ENCODE data around the gene IL1RAP.
"Not testable (repeated sequence)": the region's sequence is repeated elsewhere in the genome, so short reads cannot be mapped to it uniquely, and the experiment has no call there.

IL1RAP gene

GRCh38 chr3:190505381-190506003 is 8.4 kb upstream of the IL1RAP start:
- no peak for DNase-seq
- Histone ChIP-seq H3K36me3 (ENCODE audit: control insufficient read depth, insufficient read depth, low read length) (no peaks in the 10 kb centered on the region), H3K9me3 (ENCODE audit: control insufficient read depth, low read length) (no peaks in the 10 kb centered on the region), H3K27ac (ENCODE audit: insufficient read depth, low read length, poor library complexity, severe bottlenecking) (no peak overlapping the region), H3K4me3 (ENCODE audit: insufficient read depth, low read depth, low read length, poor library complexity, severe bottlenecking) (no peak overlapping the region), H3K27me3 (replicated peaks; ENCODE audit: control insufficient read depth, insufficient read depth, low read length, poor library complexity, severe bottlenecking) (peaks cover 3% of the 10 kb centered on the region), H3K4me1 (ENCODE audit: control insufficient read depth, insufficient read depth, low read length, poor library complexity, severe bottlenecking) (no peaks in the 10 kb centered on the region)

GRCh38 chr3:190506271-190506670 is 7.6 kb upstream of the IL1RAP start:
- Histone ChIP-seq H3K36me3 (ENCODE audit: control insufficient read depth, insufficient read depth, low read length) (no peaks in the 10 kb centered on the region), H3K4me1 (ENCODE audit: control insufficient read depth, insufficient read depth, low read length, poor library complexity, severe bottlenecking) (no peaks in the 10 kb centered on the region), H3K27me3 (replicated peaks; ENCODE audit: control insufficient read depth, insufficient read depth, low read length, poor library complexity, severe bottlenecking) (peaks cover 3% of the 10 kb centered on the region), H3K4me3 (ENCODE audit: insufficient read depth, low read depth, low read length, poor library complexity, severe bottlenecking) (no peak overlapping the region), H3K9me3 (ENCODE audit: control insufficient read depth, low read length) (no peaks in the 10 kb centered on the region), H3K27ac (ENCODE audit: insufficient read depth, low read length, poor library complexity, severe bottlenecking) (no peak overlapping the region)
- no peak for DNase-seq

GRCh38 chr3:190512666-190513065 is 1.2 kb upstream of the IL1RAP start:
- H3K27ac ChIP-seq (ENCODE audit: insufficient read depth, low read length, poor library complexity, severe bottlenecking): peak overlapping the region; percentile 69
- H3K4me1 ChIP-seq (ENCODE audit: control insufficient read depth, insufficient read depth, low read length, poor library complexity, severe bottlenecking): peaks cover 5% of the 10 kb centered on the region
- H3K9me3 ChIP-seq (ENCODE audit: control insufficient read depth, low read length): no peaks in the 10 kb centered on the region
- peak overlapping the region; percentile 97 for H3K4me3 ChIP-seq (ENCODE audit: insufficient read depth, low read depth, low read length, poor library complexity, severe bottlenecking)
- no peak for DNase-seq
- no peaks in the 10 kb centered on the region for H3K27me3 ChIP-seq (replicated peaks; ENCODE audit: control insufficient read depth, insufficient read depth, low read length, poor library complexity, severe bottlenecking)
- H3K36me3 ChIP-seq (ENCODE audit: control insufficient read depth, insufficient read depth, low read length): no peaks in the 10 kb centered on the region

GRCh38 chr3:190514413-190515153 is 698 bp downstream of the IL1RAP start:
- peak overlapping the region; percentile 97 for H3K4me3 ChIP-seq (ENCODE audit: insufficient read depth, low read depth, low read length, poor library complexity, severe bottlenecking)
- peak in 2 of 3 donors; percentile 2 to 17 for DNase-seq
- H3K36me3 ChIP-seq (ENCODE audit: control insufficient read depth, insufficient read depth, low read length): no peaks in the 10 kb centered on the region
- no peaks in the 10 kb centered on the region for H3K9me3 ChIP-seq (ENCODE audit: control insufficient read depth, low read length)
- no peaks in the 10 kb centered on the region for H3K27me3 ChIP-seq (replicated peaks; ENCODE audit: control insufficient read depth, insufficient read depth, low read length, poor library complexity, severe bottlenecking)
- peak overlapping the region; percentile 69 for H3K27ac ChIP-seq (ENCODE audit: insufficient read depth, low read length, poor library complexity, severe bottlenecking)
- H3K4me1 ChIP-seq (ENCODE audit: control insufficient read depth, insufficient read depth, low read length, poor library complexity, severe bottlenecking): peaks cover 5% of the 10 kb centered on the region

GRCh38 chr3:190516416-190516815 is 2.5 kb downstream of the IL1RAP start:
- peaks cover 5% of the 10 kb centered on the region for H3K4me1 ChIP-seq (ENCODE audit: control insufficient read depth, insufficient read depth, low read length, poor library complexity, severe bottlenecking)
- no peak for DNase-seq
- H3K27ac ChIP-seq (ENCODE audit: insufficient read depth, low read length, poor library complexity, severe bottlenecking): no peak overlapping the region
- no peaks in the 10 kb centered on the region for H3K9me3 ChIP-seq (ENCODE audit: control insufficient read depth, low read length)
- no peaks in the 10 kb centered on the region for H3K27me3 ChIP-seq (replicated peaks; ENCODE audit: control insufficient read depth, insufficient read depth, low read length, poor library complexity, severe bottlenecking)
- no peaks in the 10 kb centered on the region for H3K36me3 ChIP-seq (ENCODE audit: control insufficient read depth, insufficient read depth, low read length)
- no peak overlapping the region for H3K4me3 ChIP-seq (ENCODE audit: insufficient read depth, low read depth, low read length, poor library complexity, severe bottlenecking)

GRCh38 chr3:190517687-190518086 is 3.8 kb downstream of the IL1RAP start:
- no peak overlapping the region for H3K4me3 ChIP-seq (ENCODE audit: insufficient read depth, low read depth, low read length, poor library complexity, severe bottlenecking)
- DNase-seq: no peak
- H3K36me3 ChIP-seq (ENCODE audit: control insufficient read depth, insufficient read depth, low read length): no peaks in the 10 kb centered on the region
- H3K4me1 ChIP-seq (ENCODE audit: control insufficient read depth, insufficient read depth, low read length, poor library complexity, severe bottlenecking): peaks cover 5% of the 10 kb centered on the region
- H3K27ac ChIP-seq (ENCODE audit: insufficient read depth, low read length, poor library complexity, severe bottlenecking): no peak overlapping the region
- no peaks in the 10 kb centered on the region for H3K9me3 ChIP-seq (ENCODE audit: control insufficient read depth, low read length)
- H3K27me3 ChIP-seq (replicated peaks; ENCODE audit: control insufficient read depth, insufficient read depth, low read length, poor library complexity, severe bottlenecking): no peaks in the 10 kb centered on the region

GRCh38 chr3:190518531-190518930 is 4.6 kb downstream of the IL1RAP start:
- not testable (repeated sequence) for H3K4me1 ChIP-seq (ENCODE audit: control insufficient read depth, insufficient read depth, low read length, poor library complexity, severe bottlenecking); H3K9me3 ChIP-seq (ENCODE audit: control insufficient read depth, low read length); H3K27ac ChIP-seq (ENCODE audit: insufficient read depth, low read length, poor library complexity, severe bottlenecking); DNase-seq; H3K4me3 ChIP-seq (ENCODE audit: insufficient read depth, low read depth, low read length, poor library complexity, severe bottlenecking); H3K27me3 ChIP-seq (replicated peaks; ENCODE audit: control insufficient read depth, insufficient read depth, low read length, poor library complexity, severe bottlenecking); H3K36me3 ChIP-seq (ENCODE audit: control insufficient read depth, insufficient read depth, low read length)

GRCh38 chr3:190519886-190520285 is 6.0 kb downstream of the IL1RAP start:
- no peaks in the 10 kb centered on the region for H3K9me3 ChIP-seq (ENCODE audit: control insufficient read depth, low read length)
- H3K27ac ChIP-seq (ENCODE audit: insufficient read depth, low read length, poor library complexity, severe bottlenecking): no peak overlapping the region
- DNase-seq: no peak
- H3K36me3 ChIP-seq (ENCODE audit: control insufficient read depth, insufficient read depth, low read length): no peaks in the 10 kb centered on the region
- no peak overlapping the region for H3K4me3 ChIP-seq (ENCODE audit: insufficient read depth, low read depth, low read length, poor library complexity, severe bottlenecking)
- H3K4me1 ChIP-seq (ENCODE audit: control insufficient read depth, insufficient read depth, low read length, poor library complexity, severe bottlenecking): no peaks in the 10 kb centered on the region
- H3K27me3 ChIP-seq (replicated peaks; ENCODE audit: control insufficient read depth, insufficient read depth, low read length, poor library complexity, severe bottlenecking): no peaks in the 10 kb centered on the region

- no peaks in the 10 kb centered on the region for H3K36me3 ChIP-seq (ENCODE audit: control insufficient read depth, insufficient read depth, low read length)
- no peaks in the 10 kb centered on the region for H3K4me1 ChIP-seq (ENCODE audit: control insufficient read depth, insufficient read depth, low read length, poor library complexity, severe bottlenecking)
- no peak for DNase-seq
These were observed 8.1 kb downstream of the IL1RAP start for GRCh38 chr3:190521998-190522397.

GRCh38 chr3:190522621-190523222 is 8.8 kb downstream of the IL1RAP start:
- Histone ChIP-seq H3K36me3 (ENCODE audit: control insufficient read depth, insufficient read depth, low read length) (no peaks in the 10 kb centered on the region), H3K27me3 (replicated peaks; ENCODE audit: control insufficient read depth, insufficient read depth, low read length, poor library complexity, severe bottlenecking) (no peaks in the 10 kb centered on the region), H3K4me3 (ENCODE audit: insufficient read depth, low read depth, low read length, poor library complexity, severe bottlenecking) (no peak overlapping the region), H3K27ac (ENCODE audit: insufficient read depth, low read length, poor library complexity, severe bottlenecking) (no peak overlapping the region), H3K9me3 (ENCODE audit: control insufficient read depth, low read length) (no peaks in the 10 kb centered on the region), H3K4me1 (ENCODE audit: control insufficient read depth, insufficient read depth, low read length, poor library complexity, severe bottlenecking) (no peaks in the 10 kb centered on the region)
- no peak for DNase-seq

More at GRCh38 chr3:190521998-190522397, 8.1 kb downstream of the IL1RAP start:
- Histone ChIP-seq H3K4me3 (ENCODE audit: insufficient read depth, low read depth, low read length, poor library complexity, severe bottlenecking) (no peak overlapping the region), H3K27me3 (replicated peaks; ENCODE audit: control insufficient read depth, insufficient read depth, low read length, poor library complexity, severe bottlenecking) (no peaks in the 10 kb centered on the region), H3K27ac (ENCODE audit: insufficient read depth, low read length, poor library complexity, severe bottlenecking) (no peak overlapping the region), H3K9me3 (ENCODE audit: control insufficient read depth, low read length) (no peaks in the 10 kb centered on the region)

Data from effector memory CD4-positive, alpha-beta T cell (primary cell).